Stimulated activated CD8-positive, alpha-beta memory T cell treated with anti-CD3 and anti-CD28 coated beads, Interleukin-12 subunit alpha, Interleukin-12 subunit beta, amount 100 ng/mL, for 24 hours (primary cell): ENCODE data around the gene PRCC.
A peak's percentile ranks its signal among the peaks of the same experiment; 100 is the strongest.
"Not testable (repeated sequence)": the region's sequence is repeated elsewhere in the genome, so short reads cannot be mapped to it uniquely, and the experiment has no call there.

Experiments
- DNase-seq: peaks from one replicate; pipeline ENCODE4 v3.0.0-alpha.2; 2020; ENCODE audit errors: extremely low read depth

PRCC gene

GRCh38 chr1:156744344-156744743 is 23.0 kb upstream of the PRCC start:
- no peak for DNase-seq

GRCh38 chr1:156744786-156745419 is 22.4 kb upstream of the PRCC start:
- DNase-seq, result no peak

DNA sequence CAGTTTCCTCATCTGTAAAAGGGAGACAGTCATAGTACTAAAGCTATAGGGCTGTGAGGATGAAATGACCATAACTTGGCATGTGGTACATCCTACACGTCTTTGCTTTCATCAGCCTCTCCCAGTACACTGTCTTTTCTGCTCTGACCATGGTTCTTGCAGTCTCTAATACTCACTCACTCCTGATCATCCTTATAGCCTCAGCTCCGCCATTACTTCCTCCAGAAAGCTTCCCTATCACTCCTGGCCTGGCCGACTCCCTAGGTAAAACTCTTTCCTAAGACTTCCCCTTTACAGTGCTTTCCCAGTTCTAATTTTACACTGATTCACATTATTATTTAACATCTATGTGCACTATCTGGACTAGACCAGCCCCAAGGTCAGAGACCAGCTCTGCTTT is 21.5 kb upstream of the PRCC start:
- DNase-seq, result no peak

GRCh38 chr1:156746406-156746727 is 21.0 kb upstream of the PRCC start:
- no peak for DNase-seq

DNA sequence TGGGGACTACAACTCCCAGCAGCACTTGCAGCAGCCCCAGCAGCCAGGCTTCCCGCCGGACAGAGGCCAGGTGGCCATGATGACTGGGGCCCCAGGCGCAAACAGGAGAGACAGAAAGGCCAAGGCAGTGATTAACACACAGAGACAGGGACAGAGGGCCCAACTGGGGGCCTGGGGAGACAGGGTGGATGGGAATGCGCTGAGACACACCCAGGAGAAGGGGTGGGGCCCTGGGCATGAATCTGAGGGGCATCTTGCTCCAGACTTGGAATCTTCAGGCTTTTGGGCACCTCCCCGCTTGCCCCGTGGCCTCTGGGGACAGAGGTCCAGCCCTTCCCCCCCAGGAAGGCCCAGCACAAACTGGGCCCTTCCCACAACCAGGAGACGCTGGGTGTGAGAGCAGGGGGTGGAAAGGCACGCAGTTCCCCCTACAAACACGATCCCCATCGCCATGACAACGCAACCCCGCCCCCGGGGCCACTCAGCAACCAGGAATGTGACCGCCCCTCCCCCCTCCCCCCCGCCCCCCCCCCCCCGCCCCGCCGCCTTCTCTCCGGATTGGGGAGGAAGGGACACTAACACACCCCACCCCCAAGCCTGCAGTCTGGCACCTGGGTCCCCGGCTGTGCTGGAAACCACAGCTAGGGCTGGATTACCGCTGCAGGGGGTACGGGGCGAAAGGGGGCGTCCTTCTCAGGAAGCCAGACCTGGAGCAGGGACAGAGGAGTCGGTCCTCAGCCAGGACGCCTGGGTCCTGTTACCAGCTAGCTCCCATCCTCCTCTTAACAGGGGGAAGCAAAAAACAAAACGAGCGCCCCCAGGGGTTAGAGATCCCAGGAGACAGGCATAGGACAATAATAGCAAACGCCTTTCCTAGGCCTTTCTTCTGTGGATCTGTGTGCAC is 20.4 kb upstream of the PRCC start:
- DNase-seq, result no peak

GRCh38 chr1:156747742-156748669 is 19.3 kb upstream of the PRCC start:
- no peak for DNase-seq

DNA sequence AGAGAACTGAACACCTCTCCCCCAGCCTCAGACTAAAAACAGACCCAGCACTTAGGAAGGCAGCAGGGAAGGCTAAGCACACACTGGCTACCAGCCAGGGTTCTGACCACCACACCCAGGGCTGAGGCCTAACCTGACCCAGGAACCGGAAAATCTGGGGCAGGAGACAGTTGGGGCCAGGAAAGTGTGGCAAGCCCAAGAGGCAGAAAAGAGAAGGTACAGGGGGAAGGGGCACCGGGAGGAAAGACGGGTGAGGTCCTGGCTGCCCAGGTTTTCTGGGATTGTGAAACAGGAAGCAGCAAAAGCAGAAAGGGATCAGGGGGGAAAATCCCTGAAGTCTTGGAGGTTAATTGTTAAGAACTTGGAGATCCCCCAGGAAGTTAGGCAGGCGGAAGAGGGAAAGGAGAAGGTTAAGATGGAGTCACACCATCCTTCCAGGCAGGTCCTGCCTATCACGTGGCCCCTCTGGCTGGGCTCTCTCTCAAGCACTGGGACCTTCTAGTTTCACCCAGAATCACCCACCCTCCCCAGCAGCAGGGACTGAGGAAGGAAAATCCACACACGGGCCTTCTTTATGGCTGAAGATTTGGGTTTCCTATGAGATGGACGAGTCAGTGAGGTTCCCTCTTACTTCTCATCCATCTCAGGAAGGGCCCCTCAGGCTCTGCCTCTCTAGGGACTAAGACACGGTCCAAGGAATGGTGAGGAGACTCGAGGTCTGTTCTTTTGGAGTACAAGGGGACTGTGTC is 18.5 kb upstream of the PRCC start:
- no peak for DNase-seq

GRCh38 chr1:156749419-156750118 is 17.8 kb upstream of the PRCC start:
- DNase-seq, result no peak

GRCh38 chr1:156750191-156750672 is 17.1 kb upstream of the PRCC start:
- no peak for DNase-seq

- no peak for DNase-seq
Observed at GRCh38 chr1:156750711-156751450, 16.5 kb upstream of the PRCC start.

DNA sequence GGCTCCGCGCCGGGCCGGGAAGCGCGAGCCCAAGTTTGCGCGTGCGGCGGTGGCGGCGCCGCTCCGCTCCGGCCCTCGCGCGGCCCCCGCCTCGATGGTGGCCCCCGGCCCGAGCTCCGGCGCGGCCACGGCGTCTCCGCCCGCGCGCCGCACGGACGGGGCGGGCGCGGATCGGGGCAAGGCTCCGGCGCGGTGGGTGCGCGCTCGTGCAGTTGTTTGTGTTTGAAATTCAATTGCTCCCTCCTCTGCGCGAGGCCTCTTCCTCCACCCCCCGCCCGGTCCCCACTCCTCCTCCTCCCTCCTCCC is 15.9 kb upstream of the PRCC start, which contains the start of gene HDGF:
Gene HDGF (minus strand): TSS at position 225 of the 306 bp plus-strand sequence. CDS start 246 bp downstream, outside the sequence.
- no peak for DNase-seq

GRCh38 chr1:156751757-156752481 is 15.4 kb upstream of the PRCC start:
- peak; percentile 91 for DNase-seq

DNA sequence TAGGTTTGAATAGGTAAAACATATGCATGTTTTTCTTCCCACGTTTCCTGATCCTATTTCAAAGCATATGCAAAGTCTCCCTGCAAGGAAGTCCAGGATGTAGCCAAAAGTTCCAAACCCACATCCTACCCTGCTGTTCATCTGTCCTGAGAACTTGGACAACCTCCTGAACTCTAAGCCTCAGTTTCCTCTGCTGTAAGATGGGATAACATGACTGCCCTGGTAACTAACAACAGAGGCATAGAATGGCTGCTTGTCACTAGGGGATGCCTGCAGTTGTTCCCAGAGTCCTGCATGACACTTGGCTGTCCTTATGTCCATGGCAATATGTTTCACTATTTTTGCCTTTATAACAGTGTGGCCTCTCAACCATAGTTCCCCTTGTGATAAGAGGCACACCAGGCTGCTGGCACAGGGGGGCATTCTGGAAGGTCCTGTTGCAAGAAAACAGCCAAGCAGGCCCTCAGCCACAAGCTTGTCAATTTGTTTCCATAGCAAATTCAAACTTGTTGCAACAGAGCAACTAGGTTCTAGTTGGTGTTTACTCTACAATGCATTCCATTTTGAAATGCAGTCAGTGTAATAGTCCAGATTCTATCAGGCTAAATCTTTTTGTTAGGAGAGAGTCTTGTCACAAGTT is 14.4 kb upstream of the PRCC start:
- no peak for DNase-seq

DNA sequence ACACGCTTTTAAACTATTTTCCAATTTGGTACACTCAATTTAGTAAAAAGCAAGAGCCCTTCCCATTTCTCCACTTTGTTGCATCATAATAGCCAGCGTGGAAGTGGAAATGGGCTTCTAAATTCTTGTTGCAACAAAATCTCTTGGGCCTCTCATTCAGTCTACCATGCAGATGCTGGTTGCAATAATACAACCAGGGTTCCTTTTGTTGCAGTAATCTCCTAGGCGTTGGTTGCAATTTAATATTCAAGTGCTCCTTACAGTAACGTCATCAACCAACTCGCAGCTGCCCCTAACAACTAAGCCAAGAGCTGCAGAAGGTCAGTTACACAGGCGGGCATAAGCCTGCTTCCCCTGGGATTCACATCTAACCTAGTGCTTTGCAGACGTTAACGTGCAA is 13.1 kb upstream of the PRCC start:
- no peak for DNase-seq

DNA sequence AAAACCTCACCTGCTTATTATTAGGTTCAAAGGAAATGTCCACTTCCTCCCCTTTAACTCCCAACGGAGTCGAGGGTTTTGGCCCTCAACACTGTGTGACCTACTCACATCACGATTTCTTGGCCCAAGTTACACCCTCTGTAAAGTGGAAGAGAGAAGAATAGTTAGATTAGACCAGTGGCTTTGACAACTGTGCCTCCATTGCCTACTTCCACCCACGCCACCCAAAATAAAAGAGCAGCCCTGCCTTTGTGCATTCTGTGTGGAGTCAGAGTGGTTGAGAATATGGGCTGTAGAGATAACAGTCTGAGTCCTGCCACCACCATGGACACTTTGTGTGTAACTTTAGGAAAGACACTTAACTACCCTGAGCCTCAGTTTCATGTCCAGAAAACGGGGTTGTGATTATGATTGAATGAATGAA is 11.8 kb upstream of the PRCC start:
- DNase-seq, result no peak

- DNase-seq, result no peak
Observed at GRCh38 chr1:156756355-156756754, 11.0 kb upstream of the PRCC start.

DNA sequence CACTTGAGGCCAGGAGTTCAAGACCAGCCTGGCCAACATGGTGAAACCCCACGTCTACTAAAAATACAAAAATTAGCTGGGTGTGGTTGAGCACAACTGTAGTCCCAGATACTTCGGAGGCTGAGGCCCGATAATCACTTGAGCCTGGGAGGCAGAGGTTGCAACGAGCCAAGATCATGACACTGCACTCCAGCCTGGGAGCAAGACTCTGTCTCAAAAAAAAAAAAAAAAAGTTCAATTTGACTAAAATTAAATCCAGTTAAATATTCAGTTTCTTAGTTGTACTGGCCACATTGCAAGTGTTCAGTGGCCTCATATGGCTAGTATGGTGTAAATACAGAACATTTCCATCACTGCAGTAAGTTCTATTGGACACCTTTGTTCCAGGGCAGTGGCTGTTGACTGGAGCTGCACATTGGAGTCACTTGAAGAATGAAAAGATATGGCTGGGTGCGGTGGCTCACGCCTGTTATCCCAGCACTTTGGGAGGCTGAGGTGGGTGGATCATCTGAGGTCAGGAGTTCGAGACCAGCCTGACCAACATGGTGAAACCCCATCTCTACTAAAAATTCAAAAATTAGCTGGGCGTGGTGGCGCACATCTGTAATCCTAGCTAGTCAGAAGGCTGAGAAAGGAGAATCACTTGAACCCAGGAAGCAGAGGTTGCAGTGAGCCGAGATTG is 9.6 kb upstream of the PRCC start:
- DNase-seq, result not testable (repeated sequence)

GRCh38 chr1:156760092-156760795 is 7.1 kb upstream of the PRCC start:
- DNase-seq, result no peak
